Measurements from ENCODE around the gene CD47.

The CD47 gene

GRCh38 chr3:108117241-108117775 is 26.5 kb upstream of the CD47 start:
- in situ Hi-C loops (cut with HindIII; ENCODE audit: low sequenced_read_pairs): no loop called here

DNA sequence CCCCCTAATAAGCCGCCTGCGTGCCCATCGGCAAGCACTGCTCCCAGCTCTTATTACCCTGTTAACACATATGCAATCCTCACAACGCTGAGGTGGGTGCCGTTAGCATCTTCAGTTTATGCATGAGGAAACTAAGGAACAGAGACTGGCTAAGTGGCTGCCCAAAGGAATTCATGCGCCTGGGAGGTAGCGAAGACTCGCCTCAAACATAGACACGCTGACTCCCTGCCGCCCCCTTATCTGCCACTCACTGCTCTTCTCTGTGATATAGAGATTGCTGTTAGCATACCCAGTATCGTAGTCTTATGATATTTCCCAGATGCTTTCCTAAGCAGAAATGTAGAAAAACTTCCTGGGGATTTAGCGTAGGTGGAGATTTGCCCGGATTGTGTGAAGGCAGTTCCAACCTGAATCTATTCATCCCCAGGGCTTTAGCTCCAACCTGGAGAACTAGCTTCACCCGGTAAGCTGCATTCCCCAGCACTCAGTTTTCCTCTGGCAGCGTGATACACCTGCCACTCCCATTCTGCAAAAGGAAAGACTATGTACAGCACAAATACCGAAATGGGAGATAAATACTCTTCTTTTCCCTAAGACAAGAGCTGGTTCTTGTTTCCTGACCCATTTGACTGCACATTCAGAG is 23.7 kb upstream of the CD47 start:
- in situ Hi-C loops (cut with HindIII; ENCODE audit: low sequenced_read_pairs): no loop called here

- in situ Hi-C loops (cut with HindIII; ENCODE audit: low sequenced_read_pairs): no loop called here
Measured at GRCh38 chr3:108113975-108114374, 23.1 kb upstream of the CD47 start.

DNA sequence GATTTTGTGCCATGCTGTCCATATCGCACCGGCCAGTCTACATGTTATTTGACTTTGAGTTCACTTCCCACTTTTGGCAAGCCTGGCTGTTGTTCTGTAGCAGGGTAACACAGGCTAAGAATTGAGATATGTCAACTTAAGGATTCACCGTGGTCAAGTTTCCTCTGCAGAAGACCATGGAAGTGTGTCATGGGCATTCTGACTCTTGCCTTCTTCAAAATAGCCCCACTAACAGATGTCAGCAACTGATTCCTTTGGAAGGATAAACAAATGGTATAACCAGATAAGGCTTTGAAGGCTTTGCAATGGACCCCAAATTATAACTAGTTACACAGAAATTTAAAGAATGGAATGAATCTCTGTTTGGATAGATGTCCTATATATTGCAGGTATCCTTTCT is 20.1 kb upstream of the CD47 start:
- in situ Hi-C loops (cut with HindIII; ENCODE audit: low sequenced_read_pairs): no loop called here

DNA sequence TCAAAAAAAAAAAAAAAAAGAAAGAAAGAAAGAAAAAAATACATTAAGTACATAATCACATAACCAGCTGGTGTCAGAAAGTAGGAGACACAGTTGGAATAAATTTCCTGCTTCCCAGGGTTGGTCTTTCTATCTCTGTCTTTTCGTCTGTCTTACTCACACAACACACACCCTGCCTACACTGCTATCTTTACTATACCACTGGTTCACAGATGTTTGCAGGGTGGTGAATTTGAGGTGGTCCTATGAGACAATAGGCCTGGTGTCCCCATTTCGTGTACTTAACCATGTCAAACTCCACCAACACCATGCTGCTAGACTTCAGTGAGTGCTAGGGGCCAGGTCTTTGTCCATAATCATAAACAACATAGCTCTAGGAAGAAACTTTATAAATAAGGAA is 17.6 kb upstream of the CD47 start:
- in situ Hi-C loops (cut with HindIII; ENCODE audit: low sequenced_read_pairs): no loop called here

- in situ Hi-C loops (cut with HindIII; ENCODE audit: low sequenced_read_pairs): no loop called here
Measured at GRCh38 chr3:108106449-108106848, 15.6 kb upstream of the CD47 start.

- in situ Hi-C loops (cut with HindIII; ENCODE audit: low sequenced_read_pairs): no loop called here
Measured at GRCh38 chr3:108106031-108106430, 15.2 kb upstream of the CD47 start.

- in situ Hi-C loops (cut with HindIII; ENCODE audit: low sequenced_read_pairs): no loop called here
Measured at GRCh38 chr3:108103886-108104797, 13.3 kb upstream of the CD47 start.

- in situ Hi-C loops (cut with HindIII; ENCODE audit: low sequenced_read_pairs): no loop called here
Measured at GRCh38 chr3:108103040-108103751, 12.4 kb upstream of the CD47 start.

GRCh38 chr3:108102420-108103039 is 11.7 kb upstream of the CD47 start:
- in situ Hi-C loops (cut with HindIII; ENCODE audit: low sequenced_read_pairs): no loop called here

DNA sequence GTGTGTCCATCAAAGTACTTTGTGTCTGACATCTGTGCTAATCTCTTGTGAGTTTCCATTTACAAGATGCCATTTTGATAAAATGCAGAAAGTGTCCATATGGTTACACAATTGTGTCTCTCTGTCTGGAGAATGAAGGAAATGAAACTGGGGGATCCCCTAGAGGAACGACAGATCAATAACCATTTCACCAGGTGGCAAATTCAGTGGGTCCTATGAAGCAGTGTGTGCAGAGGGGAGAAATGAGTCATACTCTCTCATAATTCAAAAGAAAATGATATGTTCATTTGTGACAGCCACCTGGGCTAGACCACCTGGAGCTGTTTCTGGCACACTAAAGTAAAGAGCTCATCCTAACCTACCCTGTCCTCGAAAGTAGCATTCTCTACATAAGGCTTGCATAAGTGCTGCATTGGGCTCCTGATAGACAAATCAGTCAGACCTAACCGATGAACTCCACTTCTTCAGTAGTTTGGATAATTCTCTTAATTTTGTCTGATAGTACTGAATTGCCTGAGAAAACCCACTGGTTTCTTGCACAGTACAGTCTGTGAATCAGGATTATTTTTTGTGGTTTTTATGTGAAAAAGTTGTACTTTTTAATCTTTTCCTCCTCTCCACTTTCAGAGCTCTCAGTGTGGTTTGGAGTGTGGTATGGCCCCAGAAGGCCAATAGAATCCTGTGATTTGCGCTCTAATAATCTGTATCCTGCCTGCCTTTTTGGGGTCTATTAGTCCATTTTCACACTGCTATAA is 10.3 kb upstream of the CD47 start:
- in situ Hi-C loops (cut with HindIII; ENCODE audit: low sequenced_read_pairs): no loop called here

DNA sequence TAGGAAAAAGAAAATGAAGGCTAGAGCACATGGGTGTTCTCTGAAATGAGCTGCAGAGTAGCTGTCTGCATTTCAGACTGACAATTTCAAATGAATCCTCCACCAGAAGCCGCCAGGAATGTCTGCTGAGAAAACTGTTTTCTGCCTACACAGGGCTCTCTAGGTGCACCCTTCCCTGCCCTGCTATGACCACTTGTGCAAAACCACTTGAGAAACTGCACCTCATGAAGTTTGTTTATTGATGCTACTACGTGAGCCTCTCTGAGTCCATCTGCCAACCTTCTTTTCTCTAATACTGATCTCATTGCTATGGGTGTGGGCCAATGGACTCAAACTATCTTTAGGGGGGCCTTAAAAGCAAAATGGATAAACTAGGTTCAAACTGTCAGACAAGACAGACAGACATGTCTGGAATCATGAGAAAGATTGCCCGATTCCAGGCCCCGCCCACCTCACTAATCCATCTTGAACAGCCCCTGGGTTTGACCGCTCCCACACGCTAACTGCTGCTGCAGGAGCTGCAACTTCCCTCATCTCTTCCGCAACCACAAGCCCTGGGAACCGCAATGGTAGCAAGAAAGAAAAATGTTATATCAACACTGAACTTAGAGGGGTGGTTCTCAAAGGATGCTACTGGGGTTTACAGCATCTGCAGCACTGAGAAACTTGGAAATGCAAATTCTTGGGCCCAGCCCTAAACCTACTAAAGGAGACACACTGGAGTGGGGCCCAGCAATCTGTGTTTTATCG is 9.0 kb upstream of the CD47 start:
- in situ Hi-C loops (cut with HindIII; ENCODE audit: low sequenced_read_pairs): no loop called here

DNA sequence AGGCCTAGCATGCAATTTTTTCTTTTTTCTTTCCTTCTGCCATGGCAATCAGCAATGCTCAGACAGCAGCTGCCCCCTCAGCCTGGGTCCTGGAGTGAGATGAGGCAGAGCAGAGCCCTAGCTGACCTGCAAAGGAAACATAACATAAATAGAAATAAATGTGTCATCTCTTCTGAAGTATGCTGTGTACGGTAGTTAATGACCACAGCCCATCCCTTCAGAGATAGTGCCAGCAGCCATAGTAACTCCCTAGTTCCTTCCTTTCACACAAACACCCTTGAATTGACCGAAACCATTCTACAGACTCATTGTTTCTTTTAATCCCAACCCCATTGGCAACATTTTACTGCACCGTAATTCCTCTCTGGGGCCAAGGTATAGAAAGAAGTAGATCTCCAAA is 8.4 kb upstream of the CD47 start:
- in situ Hi-C loops (cut with HindIII; ENCODE audit: low sequenced_read_pairs): no loop called here

DNA sequence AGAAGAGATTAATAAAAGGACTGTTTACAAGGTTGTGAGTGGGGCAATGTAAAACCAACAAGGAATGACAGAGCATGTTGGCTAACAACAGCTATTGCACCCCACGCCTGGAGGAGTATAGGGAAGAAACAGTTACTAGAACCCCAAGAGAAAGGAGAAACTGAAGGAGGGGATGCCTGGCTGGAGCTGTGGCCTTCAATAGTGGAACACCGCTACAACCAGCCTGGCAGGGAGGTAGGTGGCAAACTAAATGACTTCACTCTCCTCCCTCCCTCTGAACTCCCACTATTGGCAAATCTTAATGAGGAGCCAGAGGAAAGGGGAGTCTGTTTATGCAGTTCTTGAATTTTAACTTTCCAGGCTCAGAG is 7.2 kb upstream of the CD47 start:
- in situ Hi-C loops (cut with HindIII; ENCODE audit: low sequenced_read_pairs): no loop called here

- in situ Hi-C loops (cut with HindIII; ENCODE audit: low sequenced_read_pairs): no loop called here
Measured at GRCh38 chr3:108097322-108098002, 6.6 kb upstream of the CD47 start.

- in situ Hi-C loops (cut with HindIII; ENCODE audit: low sequenced_read_pairs): no loop called here
Measured at GRCh38 chr3:108096532-108097321, 5.9 kb upstream of the CD47 start.

- in situ Hi-C loops (cut with HindIII; ENCODE audit: low sequenced_read_pairs): no loop called here
Measured at GRCh38 chr3:108093616-108094015, 2.8 kb upstream of the CD47 start.

DNA sequence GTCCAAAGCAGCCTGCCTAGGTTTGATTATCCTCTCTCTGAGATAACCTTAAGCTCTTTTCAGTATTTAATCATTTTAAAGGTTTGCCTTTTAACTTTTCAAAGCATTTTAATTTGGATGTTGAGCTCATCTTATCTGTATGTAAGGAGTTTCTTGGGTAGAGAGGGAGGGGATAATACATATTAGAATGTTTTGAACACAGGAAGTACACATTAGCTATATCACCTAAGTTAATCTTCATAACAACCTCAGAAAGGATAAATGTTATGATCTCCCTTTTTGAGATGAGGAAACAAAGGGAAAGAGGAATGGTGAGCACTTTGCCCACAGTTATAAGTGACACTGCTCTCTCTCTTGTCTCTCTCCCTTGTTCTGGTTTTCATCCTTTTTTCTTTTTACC is 2.2 kb upstream of the CD47 start:
- in situ Hi-C loops (cut with HindIII; ENCODE audit: low sequenced_read_pairs): no loop called here
